Breast epithelium (tissue), 4 donors: ENCODE measurements around the gene IQGAP2. TPM values are rescaled to one million over a fixed set of nuclear protein-coding genes. Genes with fewer than 3 reads are reported as not detected.
A peak's percentile ranks its signal among the peaks of the same experiment; 100 is the strongest.

Experiments
- DNase-seq, 2 donors: peaks; one replicate each; pipeline ENCODE4 v3.0.0-alpha.2; 2019; ENCODE audit warnings: low spot score in 2 of 2
- H3K27ac ChIP-seq, 2 donors: fragments of 200-600 bp; sonication (generic) in 1 of 2; one replicate each; pipeline ENCODE4 v1.5.1; 2016 to 2019; ENCODE audit warnings: mild to moderate bottlenecking in 1 of 2
- H3K27me3 ChIP-seq, 2 donors: fragments of 200-600 bp; sonication (generic) in 1 of 2; one replicate each; pipeline versions ENCODE4 v1.5.1 to v1.6.0; 2017 to 2019; ENCODE audit warnings: control low read depth in 1 of 2, mild to moderate bottlenecking in 1 of 2
- H3K36me3 ChIP-seq: fragments of 200-600 bp; one replicate; pipeline ENCODE4 v1.5.1; 2019
- H3K4me1 ChIP-seq, 2 donors: fragments of 200-600 bp; sonication (generic); one replicate each; pipeline ENCODE4 v1.5.1; 2016 to 2019; ENCODE audit warnings: control low read depth in 1 of 2
- H3K4me3 ChIP-seq, 3 donors: fragments of 200-600 bp; sonication (generic); 1 replicate in 2 of 3; 2 replicates in 1 of 3; pipeline ENCODE4 v1.5.1; 2016 to 2019; ENCODE audit warnings: mild to moderate bottlenecking in 3 of 3, moderate library complexity in 2 of 3
- H3K9me3 ChIP-seq, 2 donors: fragments of 200-600 bp; sonication (generic) in 1 of 2; one replicate each; pipeline ENCODE4 v1.5.1; 2016 to 2019; ENCODE audit warnings: control low read depth in 1 of 2
- CTCF ChIP-seq, 3 donors: fragments of 450-650 bp; IDR thresholded peaks; one replicate each; pipeline ENCODE4 v1.5.1; 2016 to 2017; ENCODE audit warnings: antibody characterized with exemption in 3 of 3, mild to moderate bottlenecking in 3 of 3, moderate library complexity in 3 of 3
- POLR2A ChIP-seq: fragments of 450-650 bp; IDR thresholded peaks from one replicate; pipeline ENCODE4 v1.6.1; 2016; ENCODE audit warnings: antibody characterized with exemption, mild to moderate bottlenecking, moderate library complexity
- POLR2AphosphoS5 ChIP-seq, 3 donors: sonication (generic); formaldehyde crosslinking; IDR thresholded peaks; one replicate each; pipeline ENCODE4 v1.6.1; 2017; ENCODE audit warnings: antibody characterized with exemption in 3 of 3
- intact Hi-C: fragments of 100-400 bp; cut with DNase I; formaldehyde crosslinking; loops from one replicate; pipeline ENCODE4 v1.15.1; 2023; ENCODE audit warnings: low total_unique reads
- total RNA-seq, 3 donors: library from RNA; depleted of rRNA; stranded (reverse); fragments of >200 nt; gene quantifications; one replicate each; pipeline ENCODE4 v1.1.0, GENCODE V29; 2016

IQGAP2 gene
- total RNA-seq, 3 donors from 2014 or later: 31.7 to 70.2 (median 44.6) TPM

- Histone ChIP-seq H3K27me3 (no peaks in the 10 kb centered on the region), H3K4me3 (no peak overlapping the region), H3K36me3 (no peaks in the 10 kb centered on the region), H3K4me1 (no peaks in the 10 kb centered on the region), H3K9me3 (no peaks in the 10 kb centered on the region), H3K27ac (no peak overlapping the region)
- TF ChIP-seq POLR2AphosphoS5 (IDR thresholded peaks at IDR 0.05): no peak
- TF ChIP-seq POLR2A: no peak
- no peak for TF ChIP-seq CTCF (IDR thresholded peaks at IDR 0.05)
- no peak for DNase-seq
- intact Hi-C loops: loop anchor here (10.0 kb wide), 1 partner anchor 741 kb away; no protein-coding TSS in a partner anchor
Observed at GRCh38 chr5:76594107-76594506, 191.0 kb downstream of the IQGAP2 start.

GRCh38 chr5:76595755-76596481 lies 192.8 kb downstream of the IQGAP2 start:
- Histone ChIP-seq H3K4me1 (no peaks in the 10 kb centered on the region), H3K27me3 (no peaks in the 10 kb centered on the region), H3K4me3 (no peak overlapping the region), H3K27ac (no peak overlapping the region), H3K9me3 (no peaks in the 10 kb centered on the region), H3K36me3 (no peaks in the 10 kb centered on the region)
- intact Hi-C loops: loop anchor here (10.0 kb wide), 1 partner anchor 739 kb away; no protein-coding TSS in a partner anchor
- TF ChIP-seq CTCF (IDR thresholded peaks at IDR 0.05) (no peak), POLR2AphosphoS5 (IDR thresholded peaks at IDR 0.05) (no peak), POLR2A (no peak)
- no peak for DNase-seq

GRCh38 chr5:76598531-76598930 lies 195.4 kb downstream of the IQGAP2 start:
- Histone ChIP-seq H3K27me3 (no peaks in the 10 kb centered on the region), H3K9me3 (no peaks in the 10 kb centered on the region), H3K4me3 (no peak overlapping the region), H3K4me1 (no peaks in the 10 kb centered on the region), H3K27ac (no peak overlapping the region), H3K36me3 (no peaks in the 10 kb centered on the region)
- intact Hi-C loops: loop anchor here (10.0 kb wide), 1 partner anchor 736 kb away; no protein-coding TSS in a partner anchor
- DNase-seq: no peak
- TF ChIP-seq POLR2A (no peak), CTCF (IDR thresholded peaks at IDR 0.05) (no peak), POLR2AphosphoS5 (IDR thresholded peaks at IDR 0.05) (no peak)

GRCh38 chr5:76600716-76601115 lies 197.6 kb downstream of the IQGAP2 start:
- Histone ChIP-seq H3K27me3 (no peaks in the 10 kb centered on the region), H3K27ac (no peak overlapping the region), H3K4me1 (no peaks in the 10 kb centered on the region), H3K9me3 (no peaks in the 10 kb centered on the region), H3K4me3 (no peak overlapping the region), H3K36me3 (no peaks in the 10 kb centered on the region)
- intact Hi-C loops: no loop called here
- no peak for DNase-seq
- TF ChIP-seq POLR2AphosphoS5 (IDR thresholded peaks at IDR 0.05): no peak
- TF ChIP-seq CTCF (IDR thresholded peaks at IDR 0.05): no peak
- no peak for TF ChIP-seq POLR2A

GRCh38 chr5:76601470-76601869 lies 198.4 kb downstream of the IQGAP2 start:
- Histone ChIP-seq H3K27me3 (no peaks in the 10 kb centered on the region), H3K36me3 (no peaks in the 10 kb centered on the region), H3K4me1 (no peaks in the 10 kb centered on the region), H3K27ac (no peak overlapping the region), H3K4me3 (no peak overlapping the region), H3K9me3 (no peaks in the 10 kb centered on the region)
- no peak for DNase-seq
- intact Hi-C loops: no loop called here
- TF ChIP-seq CTCF (IDR thresholded peaks at IDR 0.05) (peak; percentile 41 to 77 (median 72)), POLR2A (no peak), POLR2AphosphoS5 (IDR thresholded peaks at IDR 0.05) (no peak)
